Stimulated activated CD8-positive, alpha-beta memory T cell treated with anti-CD3 and anti-CD28 coated beads, Interleukin-12 subunit alpha, Interleukin-12 subunit beta, amount 100 ng/mL, for 1 hour (primary cell): ENCODE measurements around the gene MAGI1.
"Not testable (repeated sequence)": the region's sequence is repeated elsewhere in the genome, so short reads cannot be mapped to it uniquely, and the experiment has no call there.

Experiments
- DNase-seq: peaks from one replicate; pipeline ENCODE4 v3.0.0-alpha.2; 2020; ENCODE audit warnings: low read depth

The MAGI1 gene

GRCh38 chr3:65521032-65521431 is 517.7 kb downstream of the MAGI1 start:
- no peak for DNase-seq

DNA sequence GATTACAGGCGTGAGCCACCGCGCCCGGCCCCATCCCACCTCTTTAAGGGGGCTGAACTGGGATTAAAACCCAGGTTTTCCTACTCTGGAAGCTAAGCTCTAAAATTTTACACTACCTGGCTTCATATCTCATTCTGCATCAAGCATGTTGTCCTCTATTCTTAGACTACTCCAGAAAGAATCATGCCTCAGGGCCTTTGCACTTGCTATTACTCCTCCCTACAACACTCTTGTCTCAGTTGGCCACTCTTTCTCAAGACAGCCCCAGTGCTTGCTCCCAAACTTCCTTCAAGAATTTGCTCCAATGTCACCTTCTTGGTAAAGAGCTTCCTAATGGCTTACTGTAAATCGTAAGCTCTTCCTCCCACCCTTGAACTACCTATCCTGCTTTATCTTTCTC is 521.7 kb downstream of the MAGI1 start:
- no peak for DNase-seq

DNA sequence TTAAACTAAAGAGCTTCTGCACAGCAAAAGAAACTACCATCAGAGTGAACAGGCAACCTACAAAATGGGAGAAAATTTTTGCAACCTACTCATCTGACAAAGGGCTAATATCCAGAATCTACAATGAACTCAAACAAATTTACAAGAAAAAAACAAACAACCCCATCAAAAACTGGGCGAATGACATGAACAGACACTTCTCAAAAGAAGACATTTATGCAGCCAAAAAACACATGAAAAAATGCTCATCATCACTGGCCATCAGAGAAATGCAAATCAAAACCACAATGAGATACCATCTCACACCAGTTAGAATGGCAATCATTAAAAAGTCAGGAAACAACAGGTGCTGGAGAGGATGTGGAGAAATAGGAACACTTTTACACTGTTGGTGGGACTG is 524.4 kb downstream of the MAGI1 start:
- not testable (repeated sequence) for DNase-seq

GRCh38 chr3:65509423-65509794 is 529.3 kb downstream of the MAGI1 start:
- DNase-seq = not testable (repeated sequence)

DNA sequence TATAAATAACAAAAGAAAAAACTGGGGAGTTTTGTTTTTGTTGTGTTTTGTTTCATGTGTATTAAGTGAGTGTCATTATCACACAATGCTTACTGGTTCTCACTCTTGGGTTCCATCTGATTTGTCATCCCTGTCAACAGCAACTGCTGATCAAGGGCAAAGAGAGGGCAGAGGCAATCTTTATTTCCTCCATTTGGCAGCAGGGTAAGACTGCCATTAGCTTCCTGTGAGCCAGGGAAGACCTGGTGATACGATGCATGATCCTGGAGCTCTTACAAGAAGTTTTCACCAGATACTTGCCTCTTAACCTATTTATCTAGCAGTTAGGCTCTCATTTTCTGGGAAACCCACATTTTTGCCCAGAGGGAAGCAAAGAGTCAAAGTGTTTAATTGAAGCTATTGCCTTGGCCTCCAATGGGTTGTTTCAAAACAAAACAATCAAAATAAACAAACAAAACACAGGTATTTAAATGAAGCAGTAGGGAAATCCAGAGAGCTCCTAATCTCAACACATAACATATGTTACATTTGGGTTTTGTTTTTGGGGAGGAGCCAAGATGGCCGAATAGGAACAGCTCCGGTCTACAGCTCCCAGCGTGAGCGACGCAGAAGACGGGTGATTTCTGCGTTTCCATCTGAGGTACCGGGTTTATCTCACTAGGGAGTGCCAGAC is 529.8 kb downstream of the MAGI1 start:
- no peak for DNase-seq

- no peak for DNase-seq
These were observed 531.3 kb downstream of the MAGI1 start for GRCh38 chr3:65507437-65507836.

DNA sequence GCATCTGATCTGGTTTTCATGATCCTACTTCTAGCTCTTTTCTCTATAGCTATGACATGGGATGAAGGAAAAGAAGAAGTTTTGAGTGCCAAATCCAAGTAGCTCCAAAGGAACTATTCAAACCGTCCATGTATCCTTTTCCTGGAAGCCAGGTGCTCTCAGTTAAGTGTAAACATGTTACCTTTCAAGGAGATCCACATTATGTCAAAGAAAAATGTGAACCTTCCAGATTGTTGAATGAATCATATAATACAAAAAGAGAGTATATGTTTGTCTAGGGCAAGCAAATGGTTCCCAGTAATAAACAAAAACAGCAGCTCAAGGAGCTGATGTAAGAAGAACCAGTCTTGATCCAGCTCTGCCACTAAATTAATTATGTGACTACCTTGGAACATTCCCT is 534.9 kb downstream of the MAGI1 start:
- DNase-seq = no peak

DNA sequence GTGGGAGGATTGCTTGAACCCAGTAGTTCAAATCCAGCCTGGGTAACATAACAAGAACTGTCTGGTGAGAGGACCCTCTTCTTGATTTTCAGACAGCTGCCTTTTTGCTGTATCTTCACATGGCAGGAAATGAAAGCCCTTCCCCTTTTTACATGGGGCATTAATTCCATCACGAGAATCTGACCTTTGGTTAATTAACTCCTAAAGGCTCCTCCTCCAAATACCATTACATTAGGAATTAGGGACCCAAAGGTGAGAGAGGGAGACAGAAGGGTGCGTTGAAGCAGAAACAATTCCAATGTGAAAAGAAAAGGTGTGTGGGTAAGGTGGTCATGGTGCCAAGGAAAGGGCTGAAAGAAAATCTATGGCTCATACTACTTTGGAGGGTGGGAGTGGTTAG is 536.2 kb downstream of the MAGI1 start:
- no peak for DNase-seq

- DNase-seq = no peak
These were observed 538.1 kb downstream of the MAGI1 start for GRCh38 chr3:65500398-65501306.

DNA sequence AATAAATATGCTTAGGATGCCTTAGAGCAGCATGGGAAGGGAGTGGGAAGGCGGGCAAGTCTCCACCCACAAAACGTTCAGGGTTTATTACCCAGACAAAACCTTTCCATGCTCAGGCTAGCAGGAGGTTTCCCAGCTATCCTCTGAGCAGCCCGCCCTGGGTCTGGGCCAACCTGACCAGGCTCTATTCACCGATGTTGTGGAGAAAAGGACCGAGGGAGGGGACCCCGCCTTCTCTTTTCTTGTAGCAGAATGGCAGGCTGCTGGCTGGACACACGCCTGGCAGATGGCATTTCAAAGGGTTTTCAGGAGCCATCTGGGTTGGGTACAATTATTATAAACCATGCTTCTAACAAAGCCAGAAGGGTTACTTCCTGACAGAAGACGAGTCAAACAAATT is 540.9 kb downstream of the MAGI1 start:
- no peak for DNase-seq

GRCh38 chr3:65497236-65497635 is 541.5 kb downstream of the MAGI1 start:
- no peak for DNase-seq

DNA sequence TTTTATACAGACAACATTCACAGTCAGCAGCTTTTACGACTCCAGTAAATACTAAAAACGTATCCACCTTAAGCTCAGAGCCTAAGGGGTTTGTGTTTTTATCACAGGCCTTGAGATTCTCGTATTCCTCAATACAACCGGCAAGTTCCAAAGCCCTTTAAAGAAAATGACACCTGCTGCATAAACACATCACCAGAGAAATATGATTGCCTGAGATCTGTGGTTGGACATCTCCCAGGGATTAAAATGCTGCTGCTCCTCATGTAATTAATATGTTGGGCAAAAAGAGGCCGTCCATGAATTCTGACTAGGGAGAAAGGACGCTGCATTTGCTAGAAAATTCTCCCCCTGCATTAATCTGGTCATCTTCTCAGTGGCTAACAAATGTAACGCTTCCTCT is 544.8 kb downstream of the MAGI1 start:
- no peak for DNase-seq

DNA sequence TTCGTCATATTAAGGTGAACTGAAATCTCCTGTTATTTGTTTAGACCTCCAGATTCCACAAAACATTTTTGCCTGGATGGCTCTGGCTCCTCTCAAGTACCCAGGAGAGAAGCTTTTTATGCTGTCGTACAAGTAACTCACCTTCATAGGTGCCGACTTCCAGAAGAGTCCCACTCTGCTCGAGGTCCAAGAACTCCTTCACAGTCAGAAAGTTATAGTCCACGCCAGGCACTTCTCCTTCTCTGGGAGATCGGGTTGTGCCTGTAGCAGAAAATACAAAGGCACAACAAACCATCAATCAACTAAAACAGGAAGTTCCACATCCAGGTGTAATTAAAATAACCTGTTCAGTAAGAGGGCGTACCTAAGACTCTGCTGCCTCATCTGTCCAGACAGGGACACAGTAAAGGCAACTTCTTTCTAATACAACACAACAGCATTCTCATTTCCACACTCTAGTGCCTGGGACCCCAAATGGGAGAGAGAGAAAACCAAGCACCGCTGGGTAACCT is 545.3 kb downstream of the MAGI1 start:
- DNase-seq = no peak

GRCh38 chr3:65492249-65492648 is 546.5 kb downstream of the MAGI1 start:
- DNase-seq = no peak

- no peak for DNase-seq
These were observed 548.6 kb downstream of the MAGI1 start for GRCh38 chr3:65490114-65490513.

- DNase-seq = no peak
These were observed 549.5 kb downstream of the MAGI1 start for GRCh38 chr3:65489253-65489652.

DNA sequence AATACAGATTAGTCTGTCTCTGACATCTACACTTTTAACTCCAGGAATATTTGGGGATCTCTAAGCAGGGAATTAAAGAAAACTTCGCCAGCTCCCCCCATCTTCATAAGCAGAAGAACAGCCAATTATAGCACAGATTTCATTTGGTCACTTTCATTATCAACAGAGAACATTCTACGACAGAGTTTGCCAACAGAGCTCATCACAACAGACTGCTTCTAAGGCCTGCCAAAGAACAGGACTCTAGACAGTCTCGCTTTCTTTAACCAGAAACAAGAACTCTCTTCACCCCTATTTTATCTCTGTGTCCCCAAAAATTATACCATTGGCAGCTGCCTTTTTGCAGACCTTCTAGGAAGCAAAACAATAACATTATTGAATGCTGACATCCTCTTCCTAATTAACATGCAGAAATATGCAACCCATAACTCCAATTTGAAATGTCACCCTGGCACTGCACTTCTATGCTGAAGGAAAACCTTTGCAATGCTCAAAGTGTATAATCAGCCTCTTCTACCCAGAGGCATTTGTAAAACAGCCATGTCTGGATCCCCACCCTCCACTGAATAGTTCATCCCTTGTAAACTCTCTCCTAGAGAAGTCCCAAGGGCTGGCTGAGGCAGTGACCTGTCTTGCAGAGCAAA is 552.8 kb downstream of the MAGI1 start:
- no peak for DNase-seq

DNA sequence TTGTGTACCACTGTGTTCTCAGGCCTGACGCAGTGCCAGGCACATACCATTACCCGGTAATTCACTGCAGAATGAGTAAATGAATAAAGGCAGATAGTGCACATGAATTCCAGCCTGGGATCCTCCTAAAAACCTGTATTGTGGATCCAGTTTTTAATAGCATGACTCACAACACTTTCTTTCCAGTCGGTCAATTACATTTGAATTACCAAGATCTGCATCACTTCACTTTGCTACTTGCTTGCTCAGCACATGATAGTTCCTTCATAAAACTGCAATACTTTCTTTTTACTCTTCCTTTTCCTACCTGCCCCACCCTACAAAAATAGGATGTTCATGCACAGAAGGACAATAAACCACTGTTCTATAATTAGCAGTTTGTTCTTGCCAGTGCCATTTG is 553.8 kb downstream of the MAGI1 start:
- no peak for DNase-seq

- DNase-seq = no peak
These were observed 555.2 kb downstream of the MAGI1 start for GRCh38 chr3:65483480-65483879.

DNA sequence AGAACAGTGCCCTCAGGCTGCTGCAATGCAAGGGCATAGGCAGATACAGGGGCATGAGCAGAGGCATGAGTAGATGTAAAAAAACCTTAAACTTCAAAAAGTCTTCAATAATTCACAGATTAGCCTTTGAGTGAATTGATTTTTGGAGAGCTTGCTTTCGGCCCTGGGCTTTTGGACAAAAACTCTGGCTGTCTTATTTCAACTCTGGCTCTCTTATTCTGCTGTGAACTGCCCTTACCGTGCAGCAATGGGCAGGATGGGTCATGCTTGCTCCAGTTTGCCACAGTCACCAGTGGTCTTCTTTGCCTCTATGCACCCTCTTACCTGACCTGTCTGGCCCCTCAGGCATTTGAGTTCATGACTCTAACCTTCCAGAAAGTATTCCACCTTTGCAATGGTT is 555.7 kb downstream of the MAGI1 start:
- no peak for DNase-seq

GRCh38 chr3:65481085-65481484 is 557.6 kb downstream of the MAGI1 start:
- no peak for DNase-seq

DNA sequence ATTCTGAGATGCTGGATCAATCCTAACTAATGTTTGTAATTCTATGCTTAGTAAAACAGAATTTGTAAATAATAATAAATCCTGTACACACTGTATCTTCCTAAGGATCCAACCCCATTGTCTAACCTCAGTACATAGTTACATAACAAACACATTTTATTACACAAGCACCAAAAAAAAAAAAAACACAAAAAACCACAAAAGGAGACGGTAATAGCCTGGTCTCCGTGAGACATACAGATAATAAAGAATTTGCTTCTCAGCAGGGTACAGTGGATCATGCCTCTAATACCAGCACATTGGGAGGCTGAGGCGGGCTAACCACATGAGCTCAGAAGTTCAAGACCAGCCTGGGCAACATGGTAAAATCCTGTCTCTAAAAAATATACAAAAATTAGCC is 558.7 kb downstream of the MAGI1 start:
- no peak for DNase-seq
